ENCODE results near the gene RNF217. TPM values are rescaled to one million over a fixed set of nuclear protein-coding genes. Genes with fewer than 3 reads are reported as not detected.
"Not testable (repeated sequence)": the region's sequence is repeated elsewhere in the genome, so short reads cannot be mapped to it uniquely, and the experiment has no call there.

The RNF217 gene
- total and polyA plus RNA-seq, 8 donors: 3.4 to 14.3 (median 8.0) TPM

- no peaks in the 10 kb centered on the region for H3K9me3 ChIP-seq
- no peak overlapping the region for H3K4me3 ChIP-seq
- FAIRE-seq (no peak), DNase-seq (no peak), ATAC-seq (no peak)
- peaks cover 0 to 7% (median 0%) of the 10 kb centered on the region in 3 donors for H3K4me1 ChIP-seq
- no peaks in the 10 kb centered on the region for H3K36me3 ChIP-seq
- H3K27me3 ChIP-seq: no peaks in the 10 kb centered on the region
- no peak for TF ChIP-seq CTCF (IDR thresholded peaks at IDR 0.05)
- no peak overlapping the region for H3K27ac ChIP-seq
- WGBS, 2 donors: 64 to 72% methylated on average over 6 of the region's 6 CpGs
- intact Hi-C loops (cut with DNase I): no loop called here
Observed at GRCh38 chr6:125030969-125031368, 68.7 kb downstream of the RNF217 start.

- no peak for DNase-seq
- Histone ChIP-seq H3K27me3 (no peaks in the 10 kb centered on the region), H3K27ac (no peak overlapping the region), H3K9me3 (no peaks in the 10 kb centered on the region), H3K36me3 (no peaks in the 10 kb centered on the region), H3K4me3 (no peak overlapping the region), H3K4me1 (peaks cover 0 to 7% (median 0%) of the 10 kb centered on the region in 3 donors)
- intact Hi-C loops (cut with DNase I): no loop called here
- TF ChIP-seq CTCF (IDR thresholded peaks at IDR 0.05): no peak
- WGBS, 2 donors: 96 to 97% methylated on average over 1 of the region's 1 CpG
- ATAC-seq: no peak
- FAIRE-seq: no peak
Observed at GRCh38 chr6:125031385-125031784, 69.1 kb downstream of the RNF217 start.

- H3K4me3 ChIP-seq; intact Hi-C loops (cut with DNase I); H3K9me3 ChIP-seq; H3K27me3 ChIP-seq; DNase-seq; FAIRE-seq; H3K36me3 ChIP-seq; H3K27ac ChIP-seq; H3K4me1 ChIP-seq; ATAC-seq: not testable (repeated sequence)
Observed at GRCh38 chr6:125034929-125035328, 72.7 kb downstream of the RNF217 start.

- WGBS, 2 donors: 96 to 97% methylated on average over 4 of the region's 4 CpGs
- ATAC-seq; H3K4me3 ChIP-seq; FAIRE-seq; H3K27ac ChIP-seq; DNase-seq; intact Hi-C loops (cut with DNase I); H3K9me3 ChIP-seq; H3K4me1 ChIP-seq; H3K36me3 ChIP-seq; H3K27me3 ChIP-seq: not testable (repeated sequence)
Observed at GRCh38 chr6:125036486-125036885, 74.2 kb downstream of the RNF217 start.

- H3K4me1 ChIP-seq: no peaks in the 10 kb centered on the region
- WGBS, 2 donors: 61 to 64% methylated on average over 2 of the region's 2 CpGs
- no peak for ATAC-seq
- no peak overlapping the region for H3K4me3 ChIP-seq
- no peak overlapping the region for H3K27ac ChIP-seq
- no peak for DNase-seq
- H3K9me3 ChIP-seq: no peaks in the 10 kb centered on the region
- no peaks in the 10 kb centered on the region for H3K36me3 ChIP-seq
- TF ChIP-seq CTCF (IDR thresholded peaks at IDR 0.05): no peak
- H3K27me3 ChIP-seq: no peaks in the 10 kb centered on the region
- FAIRE-seq: no peak
- intact Hi-C loops (cut with DNase I): no loop called here
Observed at GRCh38 chr6:125037827-125038226, 75.6 kb downstream of the RNF217 start.

- no peaks in the 10 kb centered on the region for H3K27me3 ChIP-seq
- no peak for ATAC-seq
- H3K27ac ChIP-seq: no peak overlapping the region
- intact Hi-C loops (cut with DNase I): no loop called here
- H3K9me3 ChIP-seq: no peaks in the 10 kb centered on the region
- DNase-seq: no peak
- no peaks in the 10 kb centered on the region for H3K36me3 ChIP-seq
- no peak overlapping the region for H3K4me3 ChIP-seq
- 96 to 97% methylated on average over 2 of the region's 2 CpGs for WGBS, 2 donors
- H3K4me1 ChIP-seq: no peaks in the 10 kb centered on the region
- FAIRE-seq: no peak
- no peak for TF ChIP-seq CTCF (IDR thresholded peaks at IDR 0.05)
Observed at GRCh38 chr6:125038925-125039324, 76.7 kb downstream of the RNF217 start.
